Activated B cell treated with CpG ODN at 0.5 μM for 24 hours (primary cell): Measurements from ENCODE around the gene DSCAML1. TPM values are rescaled to one million over a fixed set of nuclear protein-coding genes. Genes with fewer than 3 reads are reported as not detected.

Source experiments
- ATAC-seq: fragments of 200-7000 bp; cut with Tn5 transposase; one replicate; pipeline ENCODE4 v1.10.0; 2021; ENCODE audit warnings: low read depth, mild to moderate bottlenecking, moderate library complexity
- CTCF ChIA-PET: fragments of 350-600 bp; sonication (Branson Sonifier 250); formaldehyde crosslinking; loops from one replicate; lab custom pipeline; 2021; ENCODE audit warnings: antibody characterized with exemption; lab: Charles Lee
- POLR2A ChIA-PET: fragments of 350-600 bp; sonication (Branson Sonifier 250); formaldehyde crosslinking; loops from one replicate; lab custom pipeline; 2021; ENCODE audit warnings: antibody characterized with exemption; lab: Charles Lee
- DNase-seq: peaks from one replicate; pipeline ENCODE4 v3.0.0; 2022
- H3K27ac Mint-ChIP-seq: one replicate; pipeline ENCODE4 v1.8.0; 2020; ENCODE audit warnings: mixed read lengths
- H3K27me3 Mint-ChIP-seq: one replicate; pipeline ENCODE4 v1.8.0; 2021; ENCODE audit warnings: mixed read lengths
- H3K36me3 Mint-ChIP-seq: one replicate; pipeline ENCODE4 v1.8.0; 2021; ENCODE audit warnings: low read depth, mixed read lengths
- H3K4me1 Mint-ChIP-seq: one replicate; pipeline ENCODE4 v1.8.0; 2021; ENCODE audit warnings: mixed read lengths
- H3K4me3 Mint-ChIP-seq: one replicate; pipeline ENCODE4 v1.8.0; 2020; ENCODE audit warnings: mild to moderate bottlenecking, mixed read lengths
- H3K9me3 Mint-ChIP-seq: one replicate; pipeline ENCODE4 v1.8.0; 2020; ENCODE audit warnings: mixed read lengths
- CTCF ChIP-seq: fragments of 200-600 bp; IDR thresholded peaks from one replicate; pipeline ENCODE4 v1.8.0; 2022; ENCODE audit warnings: antibody characterized with exemption, mild to moderate bottlenecking
- intact Hi-C: fragments of 100-400 bp; cut with micrococcal nuclease; formaldehyde crosslinking; loops from one replicate; pipeline ENCODE4 v1.15.1; 2024
- total RNA-seq: library from RNA; stranded (reverse); gene quantifications from 2 replicates; pipeline ENCODE4 v1.2.3, GENCODE V29; 2022

DSCAML1 gene
- total RNA-seq, 1 donor from 2014 or later: 3.6 TPM

DNA sequence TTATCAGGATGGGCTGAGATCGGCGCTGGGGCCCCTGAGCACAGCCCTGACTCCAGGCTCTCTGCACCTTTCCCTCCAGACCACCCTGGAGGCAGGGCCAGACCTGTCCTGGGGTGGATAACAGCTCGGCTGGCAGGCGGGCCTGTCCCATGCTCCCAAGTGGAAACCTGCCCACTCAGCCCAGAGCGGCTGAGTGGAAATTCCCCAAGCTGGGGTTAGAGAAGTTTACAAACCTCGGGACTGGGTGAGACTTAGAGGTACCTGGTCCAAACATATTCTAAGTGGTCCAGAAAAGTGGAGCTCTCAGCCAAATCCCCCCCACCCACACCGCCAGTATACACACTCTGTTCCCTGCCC, 32.3 kb upstream of the DSCAML1 start:
- Mint-ChIP-seq H3K4me1 (peaks cover 46% of the 10 kb centered on the region), H3K36me3 (no peaks in the 10 kb centered on the region), H3K9me3 (no peaks in the 10 kb centered on the region), H3K27me3 (peaks cover 19% of the 10 kb centered on the region), H3K4me3 (peak overlapping the region; percentile 35), H3K27ac (peak overlapping the region; percentile 80)
- DNase-seq: no peak
- ChIA-PET CTCF (interaction anchor here (1.5 kb wide), 2 partner anchors 11 to 118 kb away, joined by 3 to 4 read pairs; no protein-coding TSS in a partner anchor), POLR2A (interaction anchor here (0.6 to 3.4 kb wide), 3 partner anchors 13 to 224 kb away, joined by 4 to 101 read pairs (median 5); no protein-coding TSS in a partner anchor)
- ATAC-seq: no peak
- intact Hi-C loops: loop anchor here (5.0 kb wide), 1 partner anchor 1098 kb away; the partner anchor contains the start of gene BCL9L
- TF ChIP-seq CTCF: no peak

DNA sequence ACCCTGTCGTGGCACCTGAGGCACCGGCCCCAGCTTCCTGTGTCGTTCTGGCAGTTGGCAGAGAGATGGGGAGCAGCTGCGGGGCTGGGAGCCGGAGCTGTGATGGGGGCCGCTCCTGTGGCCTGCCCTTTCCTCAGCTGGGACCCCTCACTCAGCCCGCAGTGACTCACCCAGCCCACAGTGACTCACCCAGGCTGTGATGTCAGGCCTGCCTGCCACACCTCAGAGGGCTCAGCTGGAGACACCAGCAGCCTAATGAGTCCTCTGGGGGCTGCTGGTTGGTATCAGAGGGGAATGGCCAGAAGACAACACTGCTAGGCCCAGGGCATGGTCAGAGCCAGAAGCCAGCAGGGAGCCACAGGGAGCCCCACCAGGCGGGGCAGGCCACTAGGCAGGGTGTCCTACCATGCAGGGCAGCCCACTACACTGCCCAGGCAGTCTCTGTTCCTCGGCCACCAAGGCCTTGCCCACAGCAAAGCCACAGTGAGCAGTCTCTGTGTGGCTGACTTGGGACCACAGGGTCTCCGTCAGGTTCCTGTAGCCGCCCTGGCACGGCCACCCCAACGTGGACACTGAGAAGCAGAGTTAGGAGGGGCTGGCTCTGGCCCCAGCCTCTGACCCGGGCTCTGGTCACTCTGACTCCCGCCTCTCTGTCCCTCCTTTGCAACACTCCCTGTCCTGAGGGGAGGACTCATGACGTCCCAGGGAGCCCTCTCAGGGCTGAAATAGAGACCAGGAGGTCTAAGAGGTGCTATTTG, 31.8 kb upstream of the DSCAML1 start:
- H3K4me1 Mint-ChIP-seq: peaks cover 51% of the 10 kb centered on the region
- H3K27me3 Mint-ChIP-seq: peaks cover 23% of the 10 kb centered on the region
- ChIA-PET CTCF (interaction anchor here (0.9 to 2.6 kb wide), 10 partner anchors 10 to 343 kb away, joined by 4 to 14 read pairs (median 7); partner anchors contain the start of gene IL10RA), POLR2A (interaction anchor here (0.5 to 3.4 kb wide), 16 partner anchors 12 to 501 kb away, joined by 3 to 101 read pairs (median 5); partner anchors contain the start of genes CEP164 and IL10RA)
- peak overlapping the region; percentile 44 for H3K4me3 Mint-ChIP-seq
- ATAC-seq: peak; percentile 89
- DNase-seq: peak; percentile 79
- H3K27ac Mint-ChIP-seq: peak overlapping the region; percentile 80
- no peaks in the 10 kb centered on the region for H3K9me3 Mint-ChIP-seq
- intact Hi-C loops: loop anchor here (1.0 to 5.0 kb wide), 3 partner anchors 13 to 1099 kb away; partner anchors contain the start of gene BCL9L
- TF ChIP-seq CTCF: no peak
- H3K36me3 Mint-ChIP-seq: no peaks in the 10 kb centered on the region

DNA sequence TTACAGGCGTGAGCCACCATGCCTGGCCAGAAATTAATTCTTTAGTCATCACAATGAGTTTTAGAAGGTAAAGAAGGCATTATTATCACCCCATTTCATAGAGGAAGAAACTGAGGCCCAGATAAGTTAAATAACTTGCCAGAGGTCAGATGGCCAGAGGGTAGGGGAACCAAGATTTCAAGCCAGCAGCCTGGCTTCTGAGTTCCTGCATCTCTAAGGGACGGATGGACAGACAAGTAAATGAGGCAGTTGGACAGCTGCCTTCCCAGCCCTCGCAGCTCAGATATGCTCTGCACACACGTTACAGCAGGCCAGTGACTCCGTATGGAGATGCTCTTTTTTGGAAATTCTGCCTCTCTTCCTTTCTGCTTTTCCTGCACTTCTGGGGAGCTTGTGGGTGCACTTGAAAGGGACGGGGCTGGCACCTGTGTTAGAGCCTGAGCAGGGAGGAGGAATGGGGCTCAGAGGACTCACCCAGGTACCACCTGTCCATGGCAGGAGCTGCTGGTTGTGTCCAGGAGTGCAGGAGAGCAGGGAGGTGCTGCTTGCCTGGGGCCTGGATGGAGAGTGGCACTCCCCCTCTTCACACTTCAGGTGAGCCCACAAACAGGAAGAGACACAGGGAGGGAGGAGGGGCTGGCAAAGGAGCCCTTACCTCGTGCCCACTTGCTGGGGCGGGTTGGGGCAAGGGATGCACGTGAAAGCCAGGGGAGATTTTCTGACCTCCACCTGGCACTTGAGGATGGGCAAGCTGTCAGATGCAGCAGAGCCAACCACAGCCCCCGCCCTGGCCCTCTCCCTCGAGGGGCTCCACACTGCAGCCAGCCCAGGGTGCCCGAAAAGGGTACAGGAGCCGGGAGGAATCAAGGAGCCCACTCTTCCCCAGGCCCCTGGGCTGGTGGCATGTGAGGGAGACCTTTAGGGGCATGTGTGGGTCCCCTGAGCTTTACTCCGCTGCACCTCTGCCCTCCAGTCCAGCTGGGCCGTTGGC, 30.8 kb upstream of the DSCAML1 start:
- no peaks in the 10 kb centered on the region for H3K36me3 Mint-ChIP-seq
- CTCF ChIA-PET: interaction anchor here (0.9 to 2.6 kb wide), 11 partner anchors 11 to 344 kb away, joined by 3 to 14 read pairs (median 6); partner anchors contain the start of gene IL10RA
- no peaks in the 10 kb centered on the region for H3K9me3 Mint-ChIP-seq
- no peak for TF ChIP-seq CTCF
- peak overlapping the region; percentile 80 for H3K27ac Mint-ChIP-seq
- peak; percentile 31 for ATAC-seq
- peaks cover 60% of the 10 kb centered on the region for H3K4me1 Mint-ChIP-seq
- H3K27me3 Mint-ChIP-seq: peaks cover 23% of the 10 kb centered on the region
- intact Hi-C loops: loop anchor here (1.0 to 5.0 kb wide), 3 partner anchors 13 to 1099 kb away; partner anchors contain the start of gene BCL9L
- POLR2A ChIA-PET: interaction anchor here (0.5 to 3.4 kb wide), 16 partner anchors 11 to 500 kb away, joined by 3 to 101 read pairs (median 4); partner anchors contain the start of genes CEP164 and IL10RA
- peak; percentile 33 for DNase-seq
- H3K4me3 Mint-ChIP-seq: peak overlapping the region; percentile 70

DNA sequence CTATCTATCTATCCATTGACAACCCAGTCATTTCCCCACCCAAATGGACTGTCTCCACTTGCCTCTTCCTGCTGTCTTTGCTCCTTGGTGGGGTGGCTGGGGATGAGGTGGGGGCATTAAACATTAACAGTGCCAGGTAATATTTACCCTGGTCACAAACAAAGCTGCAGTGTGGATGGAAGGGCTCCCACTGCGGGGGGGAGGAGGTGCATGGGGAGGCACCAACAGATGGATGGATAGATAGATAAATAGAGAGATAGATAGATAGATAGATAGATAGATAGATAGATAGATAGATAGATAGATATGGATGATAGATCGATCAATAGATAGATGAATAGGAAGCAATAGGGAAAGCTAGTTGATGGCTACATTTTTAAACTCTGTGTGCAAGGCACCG, 29.8 kb upstream of the DSCAML1 start:
- H3K4me3 Mint-ChIP-seq: no peak overlapping the region
- no peaks in the 10 kb centered on the region for H3K36me3 Mint-ChIP-seq
- H3K9me3 Mint-ChIP-seq: no peaks in the 10 kb centered on the region
- CTCF ChIA-PET: interaction anchor here (0.7 to 8.6 kb wide), 4 partner anchors 10 to 226 kb away, joined by 3 to 110 read pairs (median 8); no protein-coding TSS in a partner anchor
- POLR2A ChIA-PET: interaction anchor here (3.4 kb wide), 1 partner anchor 10 kb away, joined by 101 read pairs; no protein-coding TSS in a partner anchor
- peaks cover 26% of the 10 kb centered on the region for H3K27me3 Mint-ChIP-seq
- peaks cover 63% of the 10 kb centered on the region for H3K4me1 Mint-ChIP-seq
- H3K27ac Mint-ChIP-seq: no peak overlapping the region
- intact Hi-C loops: loop anchor here (5.0 kb wide), 1 partner anchor 1100 kb away; the partner anchor contains the start of gene BCL9L
- no peak for ATAC-seq
- DNase-seq: no peak
- TF ChIP-seq CTCF: no peak
